GM18526 (cell line): ENCODE measurements around the gene ARL15.

Experiments used
- POLR2A ChIP-seq: IDR thresholded peaks from 3 replicates; pipeline ENCODE4 v1.6.1; 2011; ENCODE audit not compliant: insufficient read length; ENCODE audit errors: extremely low read depth

Gene ARL15

DNA sequence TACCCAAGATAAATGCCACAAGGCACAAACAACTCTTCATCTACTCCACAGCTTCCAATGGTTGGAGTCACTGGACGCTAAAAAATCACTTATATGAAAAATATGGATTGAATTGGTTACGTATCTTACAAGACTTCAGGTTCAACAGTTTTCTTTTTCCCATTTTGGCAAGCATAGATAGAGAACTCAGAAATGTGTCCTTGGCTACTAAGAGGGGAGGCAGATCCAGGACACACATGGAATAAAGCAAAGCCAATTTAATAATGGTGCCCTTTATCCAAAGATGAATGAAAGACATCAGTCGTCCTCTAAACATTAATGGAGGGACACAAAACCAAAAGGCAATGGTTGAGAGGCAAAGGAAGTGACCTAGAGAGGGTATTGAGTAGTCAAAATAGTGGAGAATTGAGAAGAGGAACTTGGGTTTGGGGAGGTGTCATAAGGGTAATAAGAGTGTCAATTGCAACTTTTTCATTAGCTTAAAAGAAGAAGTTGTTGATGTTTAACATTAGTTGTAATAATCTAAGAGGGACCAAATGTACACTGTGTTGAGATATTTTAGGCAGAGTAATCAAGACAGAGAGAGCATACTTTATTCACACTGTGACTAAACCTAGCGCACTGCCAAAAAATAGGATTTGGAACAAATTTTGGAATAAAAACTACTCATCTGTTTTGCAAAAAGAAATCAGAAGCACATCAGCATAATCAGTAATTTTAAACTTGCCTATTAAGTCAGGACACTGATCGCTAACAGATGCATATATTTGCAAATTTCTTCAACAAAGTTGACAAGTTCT is 308.2 kb downstream of the ARL15 start:
- TF ChIP-seq POLR2A, result no peak

DNA sequence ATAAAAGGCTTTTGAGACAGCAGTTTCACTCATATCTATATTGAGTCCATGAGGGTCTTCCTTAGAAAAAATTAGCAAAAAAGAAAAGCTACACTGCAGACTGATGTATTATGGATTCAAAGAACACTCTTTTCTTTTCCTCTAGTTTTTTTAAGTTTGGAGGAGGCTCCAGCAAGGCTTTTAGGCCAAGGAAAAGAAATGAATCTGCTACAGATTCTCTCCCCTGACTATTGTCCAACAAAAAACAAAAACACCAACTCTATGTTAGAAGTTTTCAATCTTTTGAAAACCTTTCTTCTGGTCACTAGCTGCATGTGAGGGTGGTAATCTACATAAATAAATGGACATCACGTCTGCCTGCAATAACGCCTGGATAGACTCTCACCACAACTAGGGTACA is 310.4 kb downstream of the ARL15 start:
- TF ChIP-seq POLR2A, result no peak

DNA sequence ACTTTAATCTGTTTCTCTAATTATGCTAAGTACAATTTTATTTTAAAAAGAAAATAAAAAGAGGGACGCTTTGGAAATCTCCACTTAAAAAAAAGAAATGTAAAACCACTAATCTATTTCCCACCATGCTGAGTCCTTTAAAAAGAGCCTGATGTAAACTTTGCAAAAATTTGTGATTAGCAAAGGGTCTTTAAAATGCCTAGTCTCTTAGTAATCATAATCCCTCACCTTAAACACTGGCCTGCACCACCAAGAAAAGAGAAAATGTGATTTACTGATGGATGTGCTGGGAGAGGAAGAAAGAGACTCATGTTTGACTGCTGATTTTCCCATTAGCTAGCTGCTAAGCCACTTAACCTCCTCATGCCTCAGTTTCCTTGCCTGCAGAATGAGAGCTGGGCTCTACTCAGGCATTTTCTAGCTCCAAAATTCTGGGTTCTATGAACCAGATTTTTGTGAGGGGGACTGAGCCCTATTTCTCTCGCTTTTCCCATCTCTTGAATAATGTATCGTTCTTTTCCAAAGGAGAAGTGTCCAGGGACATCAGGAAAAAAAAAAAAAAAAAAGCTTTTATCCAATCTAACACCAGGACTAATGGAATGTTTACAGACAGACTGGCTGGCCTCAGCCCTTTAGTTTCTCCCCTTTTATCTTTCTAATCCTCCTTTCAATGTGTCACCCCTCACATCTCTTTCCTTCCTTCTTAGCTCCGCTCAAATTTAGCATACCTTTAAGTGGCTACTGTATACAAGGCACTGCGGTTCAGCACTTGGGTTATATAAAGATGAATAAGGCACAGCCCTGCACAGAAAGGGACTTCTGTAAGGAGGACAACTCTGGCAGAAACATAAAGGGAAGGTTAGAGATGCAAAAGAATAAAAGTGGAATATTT is 312.4 kb downstream of the ARL15 start:
- TF ChIP-seq POLR2A, result no peak

DNA sequence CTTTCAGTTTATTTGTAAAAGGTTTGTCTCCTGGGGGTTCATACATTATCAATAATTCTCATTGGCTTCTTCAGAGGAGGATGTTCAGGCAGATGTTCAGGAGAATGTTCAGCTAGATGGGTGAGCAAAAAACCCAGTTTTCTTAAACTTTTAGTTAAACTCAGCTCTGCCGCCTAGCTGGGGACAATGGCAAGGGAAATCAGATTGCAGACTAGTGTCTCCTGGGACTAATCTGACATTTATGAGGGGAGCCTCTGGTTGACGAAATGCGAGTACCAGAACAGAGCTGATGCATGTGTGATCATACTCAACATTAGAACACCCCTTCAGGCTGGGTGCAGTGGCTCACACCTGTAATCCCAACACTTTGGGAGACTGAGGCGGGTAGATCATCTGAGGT is 314.4 kb downstream of the ARL15 start:
- no peak for TF ChIP-seq POLR2A

DNA sequence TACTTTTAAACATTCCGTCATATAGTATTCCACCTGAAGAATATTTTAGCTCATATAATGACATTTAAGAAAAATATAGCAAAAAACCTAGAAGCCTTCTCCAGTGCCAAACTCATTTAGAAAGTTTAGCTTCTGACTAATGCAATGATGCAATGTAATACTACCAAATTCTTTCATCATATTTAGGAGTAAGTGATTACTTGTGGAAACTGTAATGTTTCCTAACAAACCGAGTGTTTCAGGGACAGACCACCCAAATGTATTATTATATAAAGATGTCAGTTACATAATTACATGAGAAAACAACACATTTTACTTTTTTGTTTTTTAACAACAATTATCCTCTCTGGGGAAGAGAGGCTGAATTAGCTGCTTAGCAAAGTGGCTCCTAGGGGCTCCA is 316.2 kb downstream of the ARL15 start:
- TF ChIP-seq POLR2A, result no peak

DNA sequence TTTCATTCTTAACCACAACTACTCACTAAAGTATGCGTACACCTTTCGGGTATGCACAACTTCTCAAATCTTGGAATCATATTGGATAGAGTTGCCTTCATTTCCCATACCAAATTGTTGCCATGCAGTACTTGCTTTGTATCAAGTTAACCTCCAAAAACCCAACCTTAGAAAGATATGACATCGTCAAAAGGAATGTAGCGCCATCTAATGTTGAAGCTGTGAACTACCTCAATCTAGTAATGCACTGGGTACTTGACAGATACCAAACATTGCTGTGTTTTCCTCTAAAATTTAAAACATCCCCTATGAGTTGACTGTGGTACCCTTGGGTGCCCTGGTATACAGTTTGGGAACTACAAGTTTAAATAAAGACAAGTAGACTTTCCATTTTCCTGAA is 318.4 kb downstream of the ARL15 start:
- no peak for TF ChIP-seq POLR2A

DNA sequence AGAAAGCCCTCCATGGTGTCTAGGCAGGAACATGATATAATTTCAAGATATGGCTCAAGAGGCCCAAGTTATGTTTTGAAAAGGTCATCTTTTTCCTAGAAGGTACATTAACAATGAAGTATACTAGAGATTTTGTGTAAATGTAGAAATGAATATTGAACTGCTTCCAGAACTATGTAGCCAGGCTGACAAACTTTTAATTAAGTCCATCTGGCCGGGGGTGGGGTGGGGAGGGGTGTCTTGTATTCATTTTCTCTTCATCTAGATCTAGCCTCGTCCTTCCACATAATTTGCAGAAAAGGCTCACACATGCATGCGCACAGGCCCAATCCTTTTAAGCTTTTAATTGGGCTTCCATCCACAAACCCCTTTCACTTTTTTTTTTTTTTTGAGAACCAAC is 323.3 kb downstream of the ARL15 start:
- no peak for TF ChIP-seq POLR2A

DNA sequence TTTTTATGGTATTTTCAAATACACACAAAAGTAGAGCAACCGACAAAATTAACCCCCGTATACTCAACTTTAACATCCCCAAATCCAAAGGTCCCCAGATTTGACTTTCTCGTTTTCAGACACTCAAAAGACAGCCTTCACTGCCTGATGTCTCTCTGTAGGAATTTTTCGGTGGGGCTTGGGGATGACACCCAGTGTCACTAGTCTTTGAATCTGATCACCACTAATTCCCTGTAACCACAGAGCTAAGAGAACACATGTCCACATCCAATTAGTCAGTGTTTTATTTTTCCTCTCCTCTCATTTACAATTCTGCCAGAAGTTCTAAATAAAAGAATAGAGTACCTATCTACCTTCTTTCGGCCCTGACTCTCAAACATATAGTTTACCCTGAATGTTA is 324.6 kb downstream of the ARL15 start:
- TF ChIP-seq POLR2A, result no peak

DNA sequence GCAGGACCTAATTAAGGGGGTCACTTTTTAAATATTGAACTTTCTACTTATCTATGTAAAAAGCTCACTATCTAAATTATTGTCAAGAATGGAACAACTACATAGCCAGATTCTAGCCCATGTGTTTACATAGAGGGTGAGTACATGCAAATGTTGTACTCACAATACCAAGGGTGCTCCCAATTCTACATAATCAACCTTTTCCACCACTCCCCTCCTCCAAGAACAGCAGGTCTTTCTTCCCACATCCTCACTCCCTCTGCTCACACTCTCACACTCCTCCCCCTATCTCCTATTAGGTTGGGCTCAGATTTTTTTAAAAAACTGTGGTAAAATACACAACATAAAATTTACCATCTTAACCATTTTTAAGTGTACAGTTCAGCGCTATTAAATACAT is 325.4 kb downstream of the ARL15 start:
- TF ChIP-seq POLR2A, result no peak

DNA sequence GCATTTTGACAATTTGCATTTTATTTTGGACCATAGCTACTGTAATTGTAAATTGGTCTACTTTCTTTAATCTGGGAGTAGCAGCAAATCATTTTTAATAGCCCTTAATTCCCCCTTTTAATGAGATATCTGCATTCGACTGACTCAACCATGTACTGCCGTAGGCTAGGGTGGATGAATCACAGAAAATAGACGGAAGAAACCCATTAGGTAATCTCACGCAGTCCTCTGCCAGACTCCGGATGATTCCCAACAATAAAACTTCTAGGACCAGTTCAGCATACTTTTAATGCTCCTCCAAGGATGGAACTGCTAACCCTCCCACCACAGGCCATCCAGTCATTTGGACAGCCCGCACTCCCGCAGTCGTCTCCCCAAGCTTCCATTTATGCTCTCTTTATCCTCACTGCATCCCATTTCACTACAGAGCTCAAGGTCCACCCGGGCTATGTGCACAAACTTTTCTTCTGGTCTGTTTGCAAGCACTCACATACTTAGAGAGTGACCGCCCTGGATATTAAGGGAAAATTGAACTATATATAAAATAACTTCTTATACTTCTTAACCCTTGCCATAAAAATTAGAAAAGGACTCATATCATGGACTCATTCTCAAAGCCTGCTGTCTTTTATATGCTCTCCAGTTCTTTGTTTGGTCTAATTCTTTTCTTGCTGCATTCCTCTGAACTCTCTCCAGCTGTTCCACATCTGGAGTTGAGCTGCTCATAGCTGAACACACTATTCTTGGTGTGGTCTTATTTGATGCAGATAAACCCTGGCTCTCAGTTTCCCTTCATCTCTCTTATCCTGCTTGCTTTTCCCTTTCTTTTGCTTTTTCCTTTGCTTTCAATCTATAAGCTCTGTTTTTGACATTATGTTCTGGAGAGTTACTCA is 326.6 kb downstream of the ARL15 start:
- TF ChIP-seq POLR2A, result no peak

DNA sequence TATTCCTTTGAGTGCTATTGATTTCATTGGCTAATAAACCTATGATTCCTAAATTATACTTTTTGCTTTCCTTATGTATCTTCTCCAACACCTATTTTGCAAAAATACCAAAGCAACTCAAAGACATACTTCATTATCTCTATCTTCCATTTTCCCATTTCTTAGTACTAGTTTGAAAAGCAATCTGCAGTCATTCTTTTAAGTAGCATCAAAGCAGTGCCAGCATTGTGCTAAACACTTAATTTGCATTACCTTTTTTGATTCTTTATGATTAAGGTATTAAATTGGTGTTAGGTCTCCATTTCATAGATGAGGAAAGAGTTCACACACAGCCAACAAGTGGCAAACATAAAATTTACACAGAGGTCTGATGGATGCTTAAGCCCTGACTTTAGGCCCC is 330.3 kb downstream of the ARL15 start:
- no peak for TF ChIP-seq POLR2A

DNA sequence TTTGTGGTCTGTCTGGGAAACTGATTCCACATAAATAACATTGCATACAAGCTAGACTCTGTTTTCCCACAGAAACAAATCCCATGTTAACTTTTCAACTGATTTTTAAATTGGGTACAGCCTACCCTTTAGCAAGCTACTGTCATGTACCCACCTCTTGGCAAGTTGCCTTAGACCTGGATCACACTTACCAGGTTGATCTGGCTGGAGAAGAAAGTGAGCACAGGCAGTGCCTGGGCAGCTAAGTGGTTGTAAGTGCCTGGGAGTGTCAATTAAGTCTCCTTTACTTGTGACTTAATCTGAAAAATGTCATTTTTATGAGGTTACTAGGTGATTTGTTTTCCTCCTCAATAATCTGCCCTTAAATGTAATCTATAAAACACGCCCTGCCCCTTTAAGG is 336.4 kb downstream of the ARL15 start:
- TF ChIP-seq POLR2A, result no peak

DNA sequence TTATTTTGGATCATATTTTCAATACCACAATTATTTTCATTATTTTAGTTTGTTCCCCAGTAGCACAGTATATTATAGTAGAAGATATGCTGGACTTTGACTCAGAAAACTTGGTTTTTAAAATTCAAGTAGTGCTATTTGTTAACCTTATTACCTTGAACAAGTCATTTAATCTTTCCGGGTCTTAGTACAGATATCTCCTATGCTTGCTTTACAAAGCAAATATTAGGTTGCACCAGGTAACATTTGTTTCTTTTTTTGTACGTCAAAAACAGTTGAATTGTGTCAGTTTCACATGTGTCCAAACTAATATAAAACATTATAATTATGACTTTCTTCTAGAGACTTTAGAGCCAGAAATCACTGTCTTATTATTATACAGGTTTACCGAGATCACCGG is 338.1 kb downstream of the ARL15 start:
- no peak for TF ChIP-seq POLR2A

DNA sequence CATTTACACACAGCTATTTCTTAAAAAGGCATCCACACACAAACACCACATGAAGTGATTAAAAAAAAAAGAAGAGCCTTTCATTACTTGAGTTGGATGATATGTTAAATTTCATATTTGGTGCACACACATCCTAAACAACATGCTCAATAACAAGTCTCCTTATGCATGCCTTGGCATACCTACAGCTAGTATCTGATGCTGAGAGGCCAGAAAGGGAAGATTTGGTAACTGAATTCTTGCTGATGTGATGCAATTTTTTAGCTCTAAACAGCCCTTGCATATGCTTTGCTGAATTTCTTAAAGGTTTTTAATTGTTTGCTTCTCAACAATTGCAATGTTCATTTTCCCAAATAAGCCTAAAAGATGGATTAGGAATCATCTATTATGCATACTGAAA is 338.8 kb downstream of the ARL15 start:
- no peak for TF ChIP-seq POLR2A

DNA sequence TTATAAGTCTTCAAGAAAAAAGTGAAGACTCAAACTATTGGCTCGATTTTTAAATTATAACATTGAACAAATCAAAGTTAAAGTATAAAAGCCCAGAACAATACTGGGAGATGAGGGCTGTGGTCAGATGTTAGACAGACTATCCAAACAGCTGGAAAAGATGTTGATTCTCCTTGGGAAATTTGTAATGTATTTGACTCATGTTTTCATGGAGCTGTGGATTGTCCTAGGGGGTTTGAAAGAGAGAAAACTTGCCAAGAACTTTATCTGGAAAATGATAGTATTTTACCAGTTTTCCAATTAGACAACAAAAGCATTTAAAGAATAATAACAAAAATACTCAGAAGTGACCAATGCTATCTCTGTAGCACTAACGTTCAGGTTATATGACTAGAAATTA is 339.2 kb downstream of the ARL15 start:
- TF ChIP-seq POLR2A, result no peak
